Right hindlimb (tissue), 1 donor: ENCODE results near the gene CES2.
"Not testable (repeated sequence)": the region's sequence is repeated elsewhere in the genome, so short reads cannot be mapped to it uniquely, and the experiment has no call there.

Experiments
- DNase-seq: peaks from one replicate; pipeline ENCODE4 v3.0.0-alpha.2; 2018

Gene CES2

DNA sequence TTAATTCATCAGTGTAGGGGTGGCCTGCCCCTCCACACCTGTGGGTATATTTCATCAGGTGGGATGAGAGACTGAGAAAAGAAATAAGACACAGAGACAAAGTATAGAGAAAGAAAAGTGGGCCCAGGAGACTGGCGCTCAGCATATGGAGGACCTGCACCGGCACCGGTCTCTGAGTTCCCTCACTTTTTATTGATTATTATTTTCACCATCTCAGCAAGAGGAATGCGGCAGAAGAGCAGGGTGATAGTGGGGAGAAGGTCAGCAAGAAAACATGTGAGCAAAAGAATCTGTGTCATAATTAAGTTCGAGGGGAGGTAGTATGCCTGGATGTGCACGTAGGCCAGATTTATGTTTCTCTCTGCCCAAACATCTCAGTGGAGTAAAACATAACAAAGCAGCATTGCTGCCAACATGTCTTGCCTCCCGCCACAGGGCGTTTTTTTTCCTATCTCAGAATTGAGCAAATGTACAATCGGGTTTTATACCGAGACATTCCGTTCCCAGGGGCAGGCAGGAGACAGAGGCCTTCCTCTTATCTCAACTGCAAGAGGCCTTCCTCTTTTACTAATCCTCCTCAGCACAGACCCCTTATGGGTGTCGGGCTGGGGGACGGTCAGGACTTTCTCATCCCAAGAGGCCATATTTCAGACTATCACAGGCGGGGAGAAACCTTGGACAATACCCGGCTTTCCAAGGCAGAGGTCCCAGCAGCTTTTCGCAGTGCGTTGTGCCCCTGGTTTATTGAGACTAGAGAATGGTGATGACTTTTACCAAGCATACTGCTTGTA, 20.2 kb downstream of the CES2 start:
- not testable (repeated sequence) for DNase-seq

DNA sequence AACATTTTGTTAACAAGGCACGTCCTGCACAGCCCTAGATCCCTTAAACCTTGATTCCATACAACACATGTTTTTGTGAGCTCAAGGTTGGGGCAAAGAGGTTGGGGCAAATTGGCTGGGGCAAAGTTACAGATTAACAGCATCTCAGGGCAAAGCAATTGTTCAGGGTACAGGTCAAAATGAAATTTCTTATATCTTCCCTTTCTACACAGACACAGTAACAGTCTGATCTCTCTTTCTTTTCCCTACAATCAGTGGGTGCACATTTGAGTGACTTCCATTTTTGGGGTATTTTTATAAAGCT, 20.8 kb downstream of the CES2 start:
- not testable (repeated sequence) for DNase-seq

DNA sequence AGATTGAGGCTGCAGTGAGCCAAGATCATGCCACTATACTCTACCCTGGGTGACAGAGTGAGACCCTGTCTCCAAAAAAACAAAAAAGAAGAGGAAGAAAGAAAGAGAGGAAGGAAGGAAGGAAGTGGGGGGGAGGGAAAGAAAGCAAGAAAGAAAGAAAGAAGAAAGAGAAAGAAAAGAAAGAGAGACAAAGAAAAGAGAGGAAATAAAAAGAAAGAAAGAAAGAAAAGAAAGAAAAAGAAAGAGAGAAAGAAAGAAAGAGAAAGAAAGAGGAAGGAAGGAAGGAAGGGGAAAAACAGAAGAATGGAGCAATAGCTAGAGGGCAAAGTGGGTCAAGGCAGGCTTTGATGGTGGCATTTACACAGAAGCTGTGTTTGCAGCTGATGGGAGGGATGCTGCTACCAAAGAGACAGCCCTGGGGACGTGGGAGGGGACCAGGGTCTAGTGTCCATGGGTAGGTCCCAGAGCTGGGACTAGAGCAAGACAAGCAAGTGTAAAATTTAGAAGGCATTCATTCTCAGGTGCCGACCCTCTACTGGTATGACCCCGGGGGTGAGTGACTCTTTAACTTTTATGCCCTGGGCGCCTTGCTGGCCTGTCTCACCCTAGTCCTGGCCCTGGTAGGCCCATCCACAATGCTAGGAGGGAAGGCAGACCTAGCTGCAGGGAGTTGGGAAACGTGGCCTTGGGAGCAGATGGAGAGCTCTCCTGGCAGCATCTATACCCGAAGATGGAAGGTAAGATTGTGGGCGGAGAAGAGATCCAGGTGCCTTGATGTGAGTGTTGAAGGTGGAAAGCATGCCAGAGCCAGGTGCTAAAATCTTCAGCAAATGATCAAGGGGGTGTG, 23.8 kb downstream of the CES2 start:
- no peak for DNase-seq

DNA sequence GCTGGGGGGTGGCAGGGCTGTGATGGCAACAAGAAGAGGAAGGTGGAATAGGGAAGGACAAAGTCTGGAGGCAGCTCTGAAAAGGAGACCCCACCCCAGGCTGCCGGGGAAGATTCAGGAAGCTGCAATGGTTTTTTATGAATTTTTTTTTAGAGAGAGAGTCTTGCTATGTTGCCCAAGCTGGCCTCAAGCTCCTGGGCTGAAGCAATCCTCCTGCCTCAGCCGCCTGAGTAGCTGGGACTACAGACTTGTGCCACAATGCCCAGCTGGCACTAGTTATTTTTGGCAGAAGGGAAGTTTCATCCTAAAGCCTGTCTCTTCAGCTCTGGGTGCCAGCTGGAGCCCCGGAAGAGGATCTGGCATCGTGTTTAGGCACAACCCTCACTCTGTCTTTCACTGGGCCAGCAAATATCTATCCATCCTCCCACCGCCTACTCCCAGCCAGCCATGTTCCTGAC, 24.4 kb downstream of the CES2 start:
- no peak for DNase-seq

DNA sequence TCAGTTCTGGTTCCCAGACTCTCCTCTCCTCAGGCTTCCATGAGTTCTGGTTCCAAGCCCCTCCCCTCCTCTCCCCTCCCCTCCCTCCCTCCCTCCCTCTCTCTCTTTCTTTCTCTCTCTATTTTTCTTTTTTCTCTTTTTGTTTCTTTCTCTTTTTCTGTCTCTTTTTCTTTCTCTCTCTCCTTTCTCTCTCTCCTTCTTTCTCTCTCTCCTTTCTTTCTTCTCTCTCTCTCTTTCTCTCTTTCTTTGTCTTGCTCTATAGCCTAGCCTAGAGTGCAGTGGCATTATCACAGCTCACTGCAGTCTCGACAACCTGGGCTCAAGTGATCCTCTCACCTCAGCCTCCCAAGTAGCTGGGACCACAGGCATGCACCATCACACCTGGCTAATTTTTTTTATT, 25.0 kb downstream of the CES2 start:
- no peak for DNase-seq

DNA sequence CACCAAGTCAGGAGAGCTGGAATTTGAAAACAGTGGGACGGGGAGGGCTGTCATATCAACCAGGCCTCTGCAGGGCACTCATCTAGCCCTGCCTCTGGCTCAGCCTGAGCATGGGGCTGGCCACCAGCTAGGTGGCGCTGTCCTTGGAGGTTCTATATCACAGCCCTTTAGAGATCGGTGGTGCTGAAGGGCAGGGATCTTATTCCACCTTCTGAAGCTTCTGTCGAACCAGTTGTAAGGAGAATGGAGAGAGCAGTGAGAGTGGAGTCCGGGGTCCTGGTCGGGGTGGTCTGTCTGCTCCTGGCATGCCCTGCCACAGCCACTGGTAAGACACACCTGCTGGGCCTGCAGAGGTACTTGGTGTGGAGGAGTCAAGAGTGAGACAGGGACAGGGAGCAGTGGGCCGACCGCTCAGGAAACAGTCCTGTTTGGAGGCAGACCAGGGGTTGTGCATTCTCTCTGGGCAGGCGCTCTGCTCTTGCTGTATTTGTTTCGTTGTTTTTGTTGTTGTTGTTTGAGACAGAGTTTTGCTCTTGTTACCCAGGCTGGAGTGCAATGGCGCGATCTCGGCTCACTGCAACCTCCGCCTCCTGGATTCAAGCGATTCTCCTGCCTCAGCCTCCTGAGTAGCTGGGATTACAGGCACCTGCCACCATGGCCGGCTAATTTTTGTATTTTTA, 25.9 kb downstream of the CES2 start, which contains the start of gene CES3:
Gene CES3, plus strand, starts transcription at position 202 of the 680 bp plus-strand sequence. Its CDS starts 42 bp downstream, at position 244.
- no peak for DNase-seq

DNA sequence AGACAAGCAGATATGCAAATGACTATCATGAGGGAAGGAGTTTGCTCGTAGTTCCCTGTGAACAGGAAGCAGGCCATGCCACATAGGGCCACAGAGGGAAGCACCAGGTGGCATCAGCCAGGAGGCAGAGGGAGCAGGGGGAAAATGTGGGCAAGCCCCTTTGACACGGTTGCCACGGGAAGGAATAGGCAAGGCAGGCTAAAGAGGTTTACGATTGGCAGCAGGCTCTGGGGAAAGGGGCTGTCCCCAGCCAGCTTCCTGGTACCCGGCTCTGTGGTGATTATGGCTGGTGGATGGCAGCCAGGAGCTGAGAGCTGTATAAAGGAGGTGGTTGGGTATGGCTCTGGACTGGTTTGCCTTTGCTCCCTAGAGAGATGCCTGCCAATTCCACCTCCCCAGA, 26.6 kb downstream of the CES2 start:
- DNase-seq, result no peak

DNA sequence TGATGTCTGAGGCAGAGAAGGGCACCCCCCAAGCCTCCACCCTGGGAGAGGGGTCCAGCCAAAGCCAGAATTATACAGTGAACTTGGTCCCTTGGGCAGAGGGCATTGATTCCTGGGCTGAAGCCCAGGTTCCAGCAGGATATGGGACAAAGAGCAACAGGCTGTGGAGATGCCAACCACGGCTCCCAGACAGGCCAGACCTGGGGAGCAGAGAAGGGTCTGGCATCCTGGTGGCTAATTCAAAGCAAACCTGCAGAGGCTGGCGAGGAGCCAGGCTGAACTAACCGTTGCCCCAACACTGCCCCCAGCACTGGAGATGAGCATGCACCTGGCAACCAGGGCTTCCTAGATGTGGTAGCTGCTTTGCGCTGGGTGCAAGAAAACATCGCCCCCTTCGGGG, 28.7 kb downstream of the CES2 start:
- no peak for DNase-seq

DNA sequence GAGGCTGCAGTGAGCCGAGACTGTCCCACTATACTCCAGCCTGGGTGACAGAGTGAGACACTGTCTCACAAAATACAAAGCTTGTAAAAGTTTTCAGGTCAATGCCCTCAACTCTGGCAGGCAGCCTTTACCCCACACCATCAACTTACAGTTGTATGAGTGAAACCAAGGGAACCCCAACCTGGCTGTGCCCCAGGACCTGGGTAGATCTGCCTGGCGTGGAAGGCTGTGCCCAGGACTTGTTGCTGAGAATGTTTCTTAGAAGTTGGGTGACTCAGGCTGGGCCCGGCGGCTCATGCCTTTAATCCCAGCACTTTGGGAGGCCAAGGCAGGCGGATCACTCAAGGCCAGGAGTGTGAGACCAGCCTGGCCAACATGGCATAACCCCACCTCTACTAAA, 33.5 kb downstream of the CES2 start:
- no peak for DNase-seq

DNA sequence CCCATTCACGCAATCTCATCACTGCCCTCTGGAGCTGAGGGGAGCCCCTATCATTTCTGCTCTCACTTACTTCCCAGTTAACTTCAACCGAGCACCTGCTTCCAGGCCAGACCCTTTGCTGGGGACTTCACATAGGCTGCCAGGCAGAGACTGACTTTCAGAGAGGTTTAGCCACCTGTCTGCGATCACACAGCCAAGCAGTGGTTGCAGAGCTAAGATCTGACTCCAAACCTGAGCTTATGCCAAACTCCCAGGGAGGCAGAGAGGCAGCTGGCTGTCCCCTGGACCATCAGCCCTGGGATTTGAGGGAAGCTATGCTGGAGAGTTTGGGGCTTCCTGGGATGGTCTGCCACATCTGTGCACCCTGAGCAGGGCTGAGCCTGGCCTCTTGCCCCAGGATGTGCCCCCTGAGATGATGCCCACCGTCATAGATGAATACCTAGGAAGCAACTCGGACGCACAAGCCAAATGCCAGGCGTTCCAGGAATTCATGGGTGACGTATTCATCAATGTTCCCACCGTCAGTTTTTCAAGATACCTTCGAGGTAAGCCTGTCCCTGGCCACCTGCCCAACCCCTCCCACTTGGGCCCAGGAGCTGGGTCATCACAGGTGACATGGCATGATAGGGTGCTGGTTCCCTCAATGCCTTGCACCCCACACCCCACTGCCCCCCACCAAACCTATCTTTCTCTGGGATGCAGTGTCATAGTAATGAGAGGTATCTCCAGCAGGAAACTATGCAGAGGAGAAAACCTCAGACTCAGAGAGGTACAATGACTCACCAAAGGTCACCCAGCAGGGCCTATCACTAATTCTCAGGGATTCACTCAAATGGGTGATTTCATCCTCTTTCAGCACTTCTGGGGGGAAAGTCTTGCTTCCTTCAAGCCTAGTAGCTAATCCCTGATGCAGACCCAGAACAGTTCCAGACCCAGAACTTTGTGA, 35.7 kb downstream of the CES2 start:
- no peak for DNase-seq

DNA sequence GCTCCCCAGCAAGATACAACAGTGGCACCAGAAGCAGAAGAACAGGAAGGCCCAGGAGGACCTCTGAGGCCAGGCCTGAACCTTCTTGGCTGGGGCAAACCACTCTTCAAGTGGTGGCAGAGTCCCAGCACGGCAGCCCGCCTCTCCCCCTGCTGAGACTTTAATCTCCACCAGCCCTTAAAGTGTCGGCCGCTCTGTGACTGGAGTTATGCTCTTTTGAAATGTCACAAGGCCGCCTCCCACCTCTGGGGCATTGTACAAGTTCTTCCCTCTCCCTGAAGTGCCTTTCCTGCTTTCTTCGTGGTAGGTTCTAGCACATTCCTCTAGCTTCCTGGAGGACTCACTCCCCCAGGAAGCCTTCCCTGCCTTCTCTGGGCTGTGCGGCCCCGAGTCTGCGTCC, 37.7 kb downstream of the CES2 start:
- no peak for DNase-seq

DNA sequence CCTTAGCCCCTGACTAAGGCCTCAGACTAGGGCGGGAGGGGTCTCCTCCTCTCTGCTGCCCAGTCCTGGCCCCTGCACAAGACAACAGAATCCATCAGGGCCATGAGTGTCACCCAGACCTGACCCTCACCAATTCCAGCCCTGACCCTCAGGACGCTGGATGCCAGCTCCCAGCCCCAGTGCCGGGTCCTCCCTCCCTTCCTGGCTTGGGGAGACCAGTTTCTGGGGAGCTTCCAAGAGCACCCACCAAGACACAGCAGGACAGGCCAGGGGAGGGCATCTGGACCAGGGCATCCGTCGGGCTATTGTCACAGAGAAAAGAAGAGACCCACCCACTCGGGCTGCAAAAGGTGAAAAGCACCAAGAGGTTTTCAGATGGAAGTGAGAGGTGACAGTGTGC, 38.4 kb downstream of the CES2 start:
- no peak for DNase-seq

DNA sequence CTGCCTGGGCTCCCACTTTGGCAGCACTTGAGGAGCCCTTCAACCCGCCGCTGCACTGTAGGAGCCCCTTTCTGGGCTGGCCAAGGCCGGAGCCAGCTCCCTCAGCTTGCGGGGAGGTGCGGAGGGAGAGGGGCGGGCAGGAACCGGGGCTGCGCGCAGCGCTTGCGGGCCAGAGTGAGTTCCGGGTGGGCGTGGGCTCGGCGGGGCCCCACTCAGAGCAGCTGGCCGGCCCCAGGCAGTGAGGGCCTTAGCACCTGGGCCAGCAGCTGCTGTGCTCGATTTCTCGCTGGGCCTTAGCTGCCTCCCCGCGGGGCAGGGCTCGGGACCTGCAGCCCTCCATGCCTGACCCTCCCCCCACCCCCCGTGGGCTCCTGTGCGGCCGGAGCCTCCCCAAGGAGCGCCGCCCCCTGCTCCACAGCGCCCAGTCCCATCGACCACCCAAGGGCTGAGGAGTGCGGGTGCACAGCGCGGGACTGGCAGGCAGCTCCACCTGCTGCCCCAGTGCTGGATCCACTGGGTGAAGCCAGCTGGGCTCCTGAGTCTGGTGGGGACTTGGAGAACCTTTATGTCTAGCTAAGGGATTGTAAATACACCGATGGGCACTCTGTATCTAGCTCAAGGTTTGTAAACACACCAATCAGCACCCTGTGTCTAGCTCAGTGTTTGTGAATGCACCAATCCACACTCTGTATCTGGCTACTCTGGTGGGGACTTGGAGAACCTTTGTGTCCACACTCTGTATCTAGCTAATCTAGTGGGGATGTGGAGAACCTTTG, 39.0 kb downstream of the CES2 start:
- not testable (repeated sequence) for DNase-seq

DNA sequence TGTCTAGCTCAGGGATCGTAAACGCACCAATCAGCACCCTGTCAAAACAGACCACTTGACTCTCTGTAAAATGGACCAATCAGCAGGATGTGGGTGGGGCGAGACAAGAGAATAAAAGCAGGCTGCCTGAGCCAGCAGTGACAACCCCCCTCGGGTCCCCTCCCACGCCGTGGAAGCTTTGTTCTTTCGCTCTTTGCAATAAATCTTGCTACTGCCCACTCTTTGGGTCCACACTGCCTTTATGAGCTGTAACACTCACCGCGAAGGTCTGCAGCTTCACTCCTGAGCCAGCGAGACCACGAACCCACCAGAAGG, 39.6 kb downstream of the CES2 start:
- DNase-seq, result not testable (repeated sequence)

DNA sequence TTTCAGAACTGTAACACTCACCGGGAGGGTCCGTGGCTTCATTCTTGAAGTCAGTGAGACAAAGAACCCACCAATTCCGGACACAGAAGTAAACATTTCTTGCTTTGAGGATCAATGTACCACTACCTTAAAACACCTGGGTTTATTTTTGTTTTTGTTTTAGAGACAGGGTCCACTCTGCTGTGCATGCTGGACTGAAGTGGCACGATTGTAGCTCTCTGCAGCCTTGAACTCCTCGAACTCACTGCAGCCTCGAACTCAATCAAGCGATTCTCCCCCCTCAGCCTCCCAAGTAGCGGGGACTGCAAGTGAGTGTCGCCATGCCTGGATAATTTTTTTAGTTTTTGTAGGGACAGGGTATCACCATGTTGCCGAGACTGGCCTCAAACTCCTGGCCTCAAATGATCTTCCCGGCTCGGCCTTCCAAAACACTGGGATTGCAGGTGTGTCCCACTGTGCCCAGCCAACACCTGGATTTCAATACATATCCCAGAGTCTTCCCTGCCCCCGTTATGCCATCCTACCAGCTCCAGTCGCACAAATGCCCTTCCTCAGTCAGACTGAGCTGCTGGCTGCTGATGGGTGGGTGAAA, 40.1 kb downstream of the CES2 start:
- DNase-seq, result no peak

DNA sequence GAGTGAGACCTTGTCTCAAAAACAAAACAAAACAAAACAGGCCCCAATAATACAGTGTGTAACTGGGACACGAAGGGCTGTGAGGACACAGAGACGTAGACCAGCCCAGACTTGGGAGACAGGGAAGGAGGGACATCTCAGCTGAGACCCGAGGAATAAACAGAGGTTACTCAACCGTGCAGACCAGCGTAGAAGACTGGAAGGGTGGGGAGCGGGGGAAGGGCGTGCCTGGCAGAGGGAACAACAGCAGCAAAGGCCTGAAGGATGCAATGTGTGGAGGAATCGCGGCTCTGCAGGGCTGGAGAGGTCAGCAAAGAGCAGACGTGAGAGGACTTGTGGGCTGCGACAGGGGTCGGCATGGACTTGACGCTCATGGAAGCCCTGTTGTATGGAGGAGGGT, 41.4 kb downstream of the CES2 start:
- no peak for DNase-seq

DNA sequence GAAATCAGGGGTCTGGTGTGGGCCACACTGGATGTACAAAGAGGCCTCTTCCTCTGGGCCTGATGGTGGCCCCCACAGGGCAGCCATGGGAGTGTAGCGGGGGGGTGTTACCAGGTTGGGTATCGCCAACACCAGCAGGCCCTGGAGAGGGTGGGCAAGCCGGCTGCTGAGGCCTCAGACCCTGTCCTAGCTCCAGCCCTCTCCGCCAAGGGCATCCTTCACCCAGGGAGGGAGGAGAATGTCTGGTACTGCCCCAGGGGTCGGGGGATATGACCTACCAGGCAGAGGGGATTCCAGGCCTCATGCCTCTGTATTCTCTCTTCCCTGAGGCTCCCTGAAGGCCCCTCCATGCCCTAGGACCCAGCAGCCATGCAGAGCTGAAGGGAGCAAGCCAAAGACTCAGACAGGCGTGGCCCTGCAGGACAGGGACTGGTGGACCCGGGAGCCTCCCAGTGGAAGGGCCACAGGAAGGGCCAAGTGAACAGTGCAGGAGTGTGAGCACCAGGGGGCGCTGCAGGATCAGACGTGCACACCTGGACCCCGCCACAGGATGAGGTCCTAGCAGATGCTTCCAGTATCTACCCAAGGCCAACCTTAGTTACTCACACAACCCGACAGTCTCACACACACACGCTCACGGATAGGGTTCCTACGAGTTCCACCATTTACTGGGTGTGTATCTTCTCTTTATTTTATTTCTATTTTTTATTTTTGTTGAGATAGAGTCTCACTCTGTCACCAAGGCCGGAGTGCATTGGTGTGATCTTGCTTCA, 42.2 kb downstream of the CES2 start:
- peak; percentile 88 for DNase-seq

DNA sequence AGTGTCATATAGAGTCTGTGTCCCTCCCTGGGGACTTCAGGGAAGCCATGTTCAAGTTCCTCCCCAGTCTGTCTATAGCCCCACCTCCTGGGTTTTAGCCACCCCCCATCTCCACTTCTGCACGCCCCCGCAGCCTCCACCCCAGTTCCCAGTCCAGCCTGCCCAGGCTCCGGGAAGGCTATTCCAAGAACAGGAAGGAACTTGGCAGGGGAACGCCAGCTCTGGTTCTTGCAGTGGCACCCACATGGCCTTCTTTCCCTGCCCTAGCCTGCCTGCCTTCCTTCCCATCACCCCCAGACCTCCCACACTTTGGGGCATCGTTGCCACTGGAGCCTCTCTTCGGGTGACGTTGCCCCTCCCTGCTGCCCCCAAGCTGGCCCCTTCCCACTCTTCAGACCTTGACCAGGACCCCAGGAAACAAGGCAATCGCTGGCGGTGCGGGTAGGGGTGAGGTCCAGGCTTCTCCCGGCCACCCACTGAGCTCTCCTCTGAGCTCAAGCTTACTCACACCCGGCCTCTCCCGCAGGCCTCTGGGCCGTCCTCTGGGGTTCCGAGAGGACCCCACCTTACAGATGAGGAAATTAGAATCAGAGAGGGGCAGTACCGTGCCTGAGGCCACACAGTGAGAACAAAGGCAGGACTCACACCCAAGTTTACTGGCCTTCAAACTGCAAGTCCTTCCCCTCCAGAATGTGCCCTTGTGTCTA, 43.8 kb downstream of the CES2 start:
- DNase-seq, result no peak

DNA sequence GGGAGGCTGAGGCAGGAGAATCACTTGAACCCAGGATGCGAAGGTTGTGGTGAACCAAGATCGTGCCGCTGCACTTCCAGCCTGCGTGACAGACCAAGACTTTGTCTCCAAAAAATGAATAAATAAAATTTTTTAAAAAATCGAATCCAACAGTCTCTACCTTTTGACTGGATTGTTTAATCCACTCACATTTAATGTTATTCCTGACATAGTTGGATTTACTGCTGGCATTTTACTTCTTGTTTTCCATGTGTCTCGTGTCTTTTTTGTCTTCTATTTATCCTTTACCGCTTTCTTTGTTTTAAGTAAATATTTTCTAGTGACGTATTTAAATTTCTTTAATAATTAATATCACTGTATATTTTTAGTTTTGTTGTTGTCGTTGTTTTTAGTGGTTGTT, 47.7 kb downstream of the CES2 start:
- no peak for DNase-seq

DNA sequence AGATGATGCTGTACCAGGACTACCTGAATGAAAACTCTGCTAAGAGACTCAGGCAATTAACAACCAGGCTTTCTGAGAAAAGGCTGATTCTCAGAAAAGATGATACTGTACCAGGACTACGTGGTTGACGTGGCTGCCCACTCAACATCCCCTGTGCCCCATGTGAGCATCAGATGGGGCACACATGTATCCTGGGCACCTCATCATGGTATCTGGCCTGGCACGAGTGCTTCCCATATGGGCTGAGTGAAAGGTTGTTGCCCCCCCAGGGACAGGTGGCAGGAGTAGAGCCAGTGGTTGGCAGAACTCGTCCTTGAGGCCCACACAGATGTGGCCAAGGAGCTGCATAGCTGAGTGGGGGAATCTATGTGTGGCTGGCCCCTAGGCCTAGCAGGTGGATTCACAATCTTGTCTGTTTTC, 49.6 kb downstream of the CES2 start:
- DNase-seq, result no peak
